MCF 10A (cell line): Measurements from ENCODE around the gene CDC42EP5. TPM values are rescaled to one million over a fixed set of nuclear protein-coding genes. Genes with fewer than 3 reads are reported as not detected.

Experiments
- BruUV-seq: library from RNA; stranded (reverse); fragments of 400-500 nt; replicated peaks from 2 replicates; lab custom pipeline; 2021; lab: Mats Ljungman, UMichigan
- CTCF ChIA-PET: fragments of 300-600 bp; sonication (Branson Sonifier 250); formaldehyde crosslinking; extraction: SDS; loops from one replicate; lab custom pipeline; 2021; ENCODE audit warnings: antibody characterized with exemption, inconsistent platforms; lab: Yijun Ruan, JAX
- POLR2A ChIA-PET: fragments of 300-600, 350-650 bp; sonication (Branson Sonifier 250); formaldehyde crosslinking; extraction: SDS; loops from one replicate; lab custom pipeline; 2020; ENCODE audit warnings: antibody characterized with exemption, inconsistent platforms; lab: Yijun Ruan, JAX
- DNase-seq: peaks from one replicate; pipeline ENCODE4 v3.0.0-alpha.2; 2018; ENCODE audit not compliant: unreplicated experiment
- H3K27ac Mint-ChIP-seq: one replicate; pipeline ENCODE4 v1.8.0; 2022; ENCODE audit warnings: mild to moderate bottlenecking, low read depth, mixed read lengths; ENCODE audit not compliant: unreplicated experiment
- H3K27me3 Mint-ChIP-seq: one replicate; pipeline ENCODE4 v1.8.0; 2022; ENCODE audit warnings: mixed read lengths; ENCODE audit not compliant: insufficient read depth, unreplicated experiment
- H3K36me3 Mint-ChIP-seq: one replicate; pipeline ENCODE4 v1.8.0; 2022; ENCODE audit warnings: mild to moderate bottlenecking, moderate library complexity, mixed read lengths; ENCODE audit not compliant: insufficient read depth, unreplicated experiment
- H3K4me1 Mint-ChIP-seq: one replicate; pipeline ENCODE4 v1.8.0; 2022; ENCODE audit warnings: mixed read lengths; ENCODE audit not compliant: insufficient read depth, unreplicated experiment
- H3K4me3 Mint-ChIP-seq: one replicate; pipeline ENCODE4 v1.8.0; 2022; ENCODE audit warnings: mild to moderate bottlenecking, moderate library complexity, mixed read lengths; ENCODE audit not compliant: unreplicated experiment
- H3K9me3 Mint-ChIP-seq: one replicate; pipeline ENCODE4 v1.8.0; 2022; ENCODE audit warnings: mixed read lengths; ENCODE audit not compliant: unreplicated experiment
- intact Hi-C: fragments of 100-400 bp; cut with micrococcal nuclease; formaldehyde crosslinking; loops from 2 replicates; pipeline ENCODE4 v1.14.1; 2022
- total RNA-seq: library from RNA; stranded (reverse); gene quantifications from 2 replicates; pipeline ENCODE4 v1.2.3, GENCODE V29; 2022
- TF ChIP-seq, protein P1 (sequence below): fragments of 200-600 bp; IDR thresholded peaks from one replicate; pipeline ENCODE4 v1.8.0; 2022; ENCODE audit warnings: antibody characterized with exemption, mild to moderate bottlenecking; ENCODE audit not compliant: unreplicated experiment

Gene CDC42EP5
- total RNA-seq, 1 experiment from 2014 or later: 3.0 TPM

DNA sequence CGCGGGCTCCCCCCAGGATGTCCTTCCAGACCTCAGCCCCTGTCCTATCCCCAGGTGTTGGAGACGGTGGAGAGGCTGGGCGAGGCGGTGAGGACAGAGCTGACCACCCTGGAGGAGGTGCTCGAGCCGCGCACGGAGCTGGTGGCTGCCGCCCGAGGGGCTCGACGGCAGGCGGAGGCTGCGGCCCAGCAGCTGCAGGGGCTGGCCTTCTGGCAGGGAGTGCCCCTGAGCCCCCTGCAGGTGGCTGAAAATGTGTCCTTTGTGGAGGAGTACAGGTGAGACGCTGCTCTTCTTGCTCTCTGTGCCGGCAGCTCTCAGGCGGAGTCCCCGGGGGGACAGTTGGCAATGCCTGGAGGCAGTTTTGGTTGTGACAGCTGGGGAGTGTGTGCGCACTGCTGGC is 51.0 kb downstream of the CDC42EP5 start:
- TF ChIP-seq, protein P1, sequence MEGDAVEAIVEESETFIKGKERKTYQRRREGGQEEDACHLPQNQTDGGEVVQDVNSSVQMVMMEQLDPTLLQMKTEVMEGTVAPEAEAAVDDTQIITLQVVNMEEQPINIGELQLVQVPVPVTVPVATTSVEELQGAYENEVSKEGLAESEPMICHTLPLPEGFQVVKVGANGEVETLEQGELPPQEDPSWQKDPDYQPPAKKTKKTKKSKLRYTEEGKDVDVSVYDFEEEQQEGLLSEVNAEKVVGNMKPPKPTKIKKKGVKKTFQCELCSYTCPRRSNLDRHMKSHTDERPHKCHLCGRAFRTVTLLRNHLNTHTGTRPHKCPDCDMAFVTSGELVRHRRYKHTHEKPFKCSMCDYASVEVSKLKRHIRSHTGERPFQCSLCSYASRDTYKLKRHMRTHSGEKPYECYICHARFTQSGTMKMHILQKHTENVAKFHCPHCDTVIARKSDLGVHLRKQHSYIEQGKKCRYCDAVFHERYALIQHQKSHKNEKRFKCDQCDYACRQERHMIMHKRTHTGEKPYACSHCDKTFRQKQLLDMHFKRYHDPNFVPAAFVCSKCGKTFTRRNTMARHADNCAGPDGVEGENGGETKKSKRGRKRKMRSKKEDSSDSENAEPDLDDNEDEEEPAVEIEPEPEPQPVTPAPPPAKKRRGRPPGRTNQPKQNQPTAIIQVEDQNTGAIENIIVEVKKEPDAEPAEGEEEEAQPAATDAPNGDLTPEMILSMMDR: no peak
- no peak for DNase-seq
- CTCF ChIA-PET: interaction anchor here (1.1 kb wide), 1 partner anchor 32 kb away, joined by 3 read pairs; no protein-coding TSS in a partner anchor
- Mint-ChIP-seq H3K4me3 (no peak overlapping the region), H3K9me3 (peaks cover 3% of the 10 kb centered on the region), H3K36me3 (no peaks in the 10 kb centered on the region), H3K27ac (no peak overlapping the region), H3K27me3 (peaks cover 21% of the 10 kb centered on the region), H3K4me1 (no peaks in the 10 kb centered on the region)
- intact Hi-C loops: no loop called here
- POLR2A ChIA-PET: no interaction called here
- no TSS peak for BruUV-seq

DNA sequence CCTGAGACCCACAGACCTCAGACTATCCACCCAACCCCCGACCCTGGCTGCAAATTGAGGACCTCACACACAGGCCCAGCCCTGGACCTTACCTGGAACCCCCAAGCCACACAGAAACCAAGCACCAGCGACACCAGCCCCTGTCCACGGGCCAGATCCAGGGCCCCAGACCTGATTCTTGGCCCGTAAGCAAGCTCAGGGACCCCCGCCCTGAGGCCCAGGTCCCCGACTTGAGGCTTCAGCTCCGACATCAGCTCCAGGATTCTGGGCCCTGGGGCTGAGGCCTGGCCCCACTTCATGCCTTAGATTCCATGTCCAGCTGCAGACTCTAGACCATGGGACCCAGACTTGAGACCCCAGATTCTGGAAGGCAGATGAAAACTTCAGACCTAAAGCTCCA is 51.6 kb downstream of the CDC42EP5 start:
- POLR2A ChIA-PET: interaction anchor here (1.0 kb wide), 1 partner anchor 27 kb away, joined by 4 read pairs; the partner anchor contains the start of gene LENG8
- Mint-ChIP-seq H3K4me3 (no peak overlapping the region), H3K27ac (no peak overlapping the region), H3K36me3 (no peaks in the 10 kb centered on the region), H3K4me1 (no peaks in the 10 kb centered on the region), H3K27me3 (peaks cover 23% of the 10 kb centered on the region), H3K9me3 (peaks cover 7% of the 10 kb centered on the region)
- CTCF ChIA-PET: interaction anchor here (0.6 to 1.1 kb wide), 2 partner anchors 31 to 644 kb away, joined by 3 read pairs; no protein-coding TSS in a partner anchor
- BruUV-seq: no TSS peak
- no peak for DNase-seq
- TF ChIP-seq, protein P1: no peak
- intact Hi-C loops: no loop called here

DNA sequence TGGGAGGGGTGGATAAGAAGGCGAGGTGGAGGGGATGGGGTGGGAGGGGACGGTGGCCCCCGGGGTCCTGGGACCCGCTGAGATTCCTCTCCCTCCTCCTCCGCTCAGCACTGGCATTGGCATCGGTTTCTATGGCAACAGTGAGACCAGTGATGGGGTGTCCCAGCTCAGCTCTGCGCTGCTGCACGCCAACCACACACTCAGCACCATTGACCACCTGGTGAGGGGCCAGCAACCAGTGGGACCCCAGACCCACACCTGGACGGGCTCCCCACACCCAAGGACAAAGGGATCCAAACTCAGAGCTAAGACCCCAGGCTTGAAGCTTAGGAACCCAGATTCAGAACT is 52.0 kb downstream of the CDC42EP5 start:
- CTCF ChIA-PET: interaction anchor here (0.5 to 0.6 kb wide), 2 partner anchors 477 to 644 kb away, joined by 3 read pairs; no protein-coding TSS in a partner anchor
- Mint-ChIP-seq H3K4me3 (no peak overlapping the region), H3K27me3 (peaks cover 20% of the 10 kb centered on the region), H3K27ac (no peak overlapping the region), H3K4me1 (no peaks in the 10 kb centered on the region), H3K9me3 (peaks cover 7% of the 10 kb centered on the region), H3K36me3 (no peaks in the 10 kb centered on the region)
- TF ChIP-seq, protein P1: no peak
- intact Hi-C loops: no loop called here
- DNase-seq: no peak
- no TSS peak for BruUV-seq
- POLR2A ChIA-PET: interaction anchor here (1.0 kb wide), 1 partner anchor 27 kb away, joined by 4 read pairs; the partner anchor contains the start of gene LENG8

DNA sequence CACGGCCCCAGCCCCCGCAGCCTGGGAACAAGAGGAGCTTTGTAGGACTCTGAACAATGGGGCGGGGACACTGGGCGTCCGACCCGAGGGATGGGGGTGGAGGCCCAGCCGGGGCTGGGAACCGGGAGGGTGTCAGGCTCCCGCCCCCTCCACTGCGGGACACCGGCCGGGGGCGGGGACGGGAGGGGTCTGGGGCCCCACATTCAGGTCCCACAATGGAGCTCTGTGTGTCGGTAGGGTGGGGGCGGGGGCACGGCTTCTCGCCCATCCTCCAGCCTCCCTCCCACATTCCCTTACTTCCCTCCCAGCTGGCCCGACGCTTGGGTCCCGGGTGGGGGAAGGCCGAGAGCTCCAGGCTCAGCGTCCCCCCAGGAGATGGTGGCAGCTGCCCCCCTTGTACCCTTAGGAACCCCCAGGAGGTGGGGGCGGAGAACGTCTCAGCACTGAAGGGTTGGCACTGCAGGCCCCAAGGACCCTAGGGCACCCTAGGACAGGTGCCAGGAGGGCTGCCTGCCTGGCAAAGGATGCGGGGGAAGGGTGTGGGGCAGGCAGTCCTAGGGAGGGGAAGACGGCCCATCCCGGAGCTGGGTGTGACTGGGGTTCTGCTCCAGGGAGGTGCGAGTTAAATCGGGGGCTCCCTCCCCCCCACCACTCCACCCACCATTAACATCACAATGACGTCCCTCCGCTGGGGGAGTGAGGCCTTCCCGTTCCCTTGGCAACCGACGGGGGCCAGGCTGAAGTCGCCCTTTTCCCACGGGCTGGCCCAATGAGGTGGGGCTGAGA is 52.5 kb downstream of the CDC42EP5 start:
- DNase-seq: no peak
- Mint-ChIP-seq H3K4me3 (no peak overlapping the region), H3K36me3 (no peaks in the 10 kb centered on the region), H3K27me3 (peaks cover 14% of the 10 kb centered on the region), H3K27ac (no peak overlapping the region), H3K4me1 (no peaks in the 10 kb centered on the region), H3K9me3 (peaks cover 7% of the 10 kb centered on the region)
- ChIA-PET CTCF (interaction anchor here (0.5 to 2.0 kb wide), 4 partner anchors 18 to 476 kb away, joined by 3 to 10 read pairs (median 3); no protein-coding TSS in a partner anchor), POLR2A (interaction anchor here (0.6 to 1.0 kb wide), 2 partner anchors 28 to 260 kb away, joined by 4 read pairs; partner anchors contain the start of gene LENG8)
- TF ChIP-seq, protein P1: no peak
- no TSS peak for BruUV-seq
- intact Hi-C loops: no loop called here
